SK-N-SH treated with all-trans-retinoic acid at 6 μM for 48 hours (cell line): ENCODE measurements around the gene IRS4.

Source experiments
- ISL1 ChIP-seq: fragments of 250-450 bp; sonication (Bioruptor Pico); IDR thresholded peaks from 2 replicates; pipeline ENCODE4 v2.1.2; 2022; ENCODE audit warnings: mild to moderate bottlenecking, moderate library complexity
- RARB ChIP-seq: fragments of 250-450 bp; sonication (Bioruptor Pico); IDR thresholded peaks from 2 replicates; pipeline ENCODE4 v1.8.0; 2021; ENCODE audit warnings: mild to moderate bottlenecking, moderate library complexity
- TCF4 ChIP-seq: fragments of 250-450 bp; sonication (Bioruptor Pico); IDR thresholded peaks from 2 replicates; pipeline ENCODE4 v1.8.0; 2021; ENCODE audit warnings: mild to moderate bottlenecking, moderate library complexity, borderline replicate concordance
- ZFP3 ChIP-seq: fragments of 250-450 bp; sonication (Bioruptor Pico); IDR thresholded peaks from 2 replicates; pipeline ENCODE4 v1.5.0; 2020; ENCODE audit warnings: mild to moderate bottlenecking, moderate library complexity
- ZFP30 ChIP-seq: fragments of 450-650 bp; formaldehyde crosslinking; IDR thresholded peaks from 2 replicates; pipeline ENCODE4 v1.5.0; 2022; ENCODE audit warnings: mild to moderate bottlenecking, moderate library complexity
- ZNF8 ChIP-seq: fragments of 450-650 bp; formaldehyde crosslinking; IDR thresholded peaks from 2 replicates; pipeline ENCODE4 v1.5.0; 2020; ENCODE audit warnings: mild to moderate bottlenecking, moderate library complexity
- TF ChIP-seq, protein P1 (sequence below): fragments of 250-450 bp; sonication (Bioruptor Pico); IDR thresholded peaks from 2 replicates; pipeline ENCODE4 v1.8.0; 2020; ENCODE audit warnings: mild to moderate bottlenecking, moderate library complexity, borderline replicate concordance

GRCh38 chrX:108726748-108727147 is 9.6 kb downstream of the IRS4 start:
- TF ChIP-seq ZFP30 (no peak), TCF4 (CRISPR knock-in tag) (no peak), ISL1 (CRISPR knock-in tag) (no peak), ZNF8 (CRISPR knock-in tag) (no peak), RARB (CRISPR knock-in tag) (no peak), ZFP3 (CRISPR knock-in tag) (no peak)
- TF ChIP-seq, protein P1, sequence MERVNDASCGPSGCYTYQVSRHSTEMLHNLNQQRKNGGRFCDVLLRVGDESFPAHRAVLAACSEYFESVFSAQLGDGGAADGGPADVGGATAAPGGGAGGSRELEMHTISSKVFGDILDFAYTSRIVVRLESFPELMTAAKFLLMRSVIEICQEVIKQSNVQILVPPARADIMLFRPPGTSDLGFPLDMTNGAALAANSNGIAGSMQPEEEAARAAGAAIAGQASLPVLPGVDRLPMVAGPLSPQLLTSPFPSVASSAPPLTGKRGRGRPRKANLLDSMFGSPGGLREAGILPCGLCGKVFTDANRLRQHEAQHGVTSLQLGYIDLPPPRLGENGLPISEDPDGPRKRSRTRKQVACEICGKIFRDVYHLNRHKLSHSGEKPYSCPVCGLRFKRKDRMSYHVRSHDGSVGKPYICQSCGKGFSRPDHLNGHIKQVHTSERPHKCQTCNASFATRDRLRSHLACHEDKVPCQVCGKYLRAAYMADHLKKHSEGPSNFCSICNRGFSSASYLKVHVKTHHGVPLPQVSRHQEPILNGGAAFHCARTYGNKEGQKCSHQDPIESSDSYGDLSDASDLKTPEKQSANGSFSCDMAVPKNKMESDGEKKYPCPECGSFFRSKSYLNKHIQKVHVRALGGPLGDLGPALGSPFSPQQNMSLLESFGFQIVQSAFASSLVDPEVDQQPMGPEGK (CRISPR knock-in tag), result no peak
